HG02610 (cell line): Measurements from ENCODE around the gene DMC1.
"Not testable (repeated sequence)": the region's sequence is repeated elsewhere in the genome, so short reads cannot be mapped to it uniquely, and the experiment has no call there.

Experiments used
- ATAC-seq: cut with Tn5 transposase; IDR thresholded peaks from one replicate; pipeline ENCODE4 v1.9.1; 2021; ENCODE audit warnings: mild to moderate bottlenecking, moderate library complexity; ENCODE audit not compliant: unreplicated experiment

DMC1 gene, protein sequence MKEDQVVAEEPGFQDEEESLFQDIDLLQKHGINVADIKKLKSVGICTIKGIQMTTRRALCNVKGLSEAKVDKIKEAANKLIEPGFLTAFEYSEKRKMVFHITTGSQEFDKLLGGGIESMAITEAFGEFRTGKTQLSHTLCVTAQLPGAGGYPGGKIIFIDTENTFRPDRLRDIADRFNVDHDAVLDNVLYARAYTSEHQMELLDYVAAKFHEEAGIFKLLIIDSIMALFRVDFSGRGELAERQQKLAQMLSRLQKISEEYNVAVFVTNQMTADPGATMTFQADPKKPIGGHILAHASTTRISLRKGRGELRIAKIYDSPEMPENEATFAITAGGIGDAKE

DNA sequence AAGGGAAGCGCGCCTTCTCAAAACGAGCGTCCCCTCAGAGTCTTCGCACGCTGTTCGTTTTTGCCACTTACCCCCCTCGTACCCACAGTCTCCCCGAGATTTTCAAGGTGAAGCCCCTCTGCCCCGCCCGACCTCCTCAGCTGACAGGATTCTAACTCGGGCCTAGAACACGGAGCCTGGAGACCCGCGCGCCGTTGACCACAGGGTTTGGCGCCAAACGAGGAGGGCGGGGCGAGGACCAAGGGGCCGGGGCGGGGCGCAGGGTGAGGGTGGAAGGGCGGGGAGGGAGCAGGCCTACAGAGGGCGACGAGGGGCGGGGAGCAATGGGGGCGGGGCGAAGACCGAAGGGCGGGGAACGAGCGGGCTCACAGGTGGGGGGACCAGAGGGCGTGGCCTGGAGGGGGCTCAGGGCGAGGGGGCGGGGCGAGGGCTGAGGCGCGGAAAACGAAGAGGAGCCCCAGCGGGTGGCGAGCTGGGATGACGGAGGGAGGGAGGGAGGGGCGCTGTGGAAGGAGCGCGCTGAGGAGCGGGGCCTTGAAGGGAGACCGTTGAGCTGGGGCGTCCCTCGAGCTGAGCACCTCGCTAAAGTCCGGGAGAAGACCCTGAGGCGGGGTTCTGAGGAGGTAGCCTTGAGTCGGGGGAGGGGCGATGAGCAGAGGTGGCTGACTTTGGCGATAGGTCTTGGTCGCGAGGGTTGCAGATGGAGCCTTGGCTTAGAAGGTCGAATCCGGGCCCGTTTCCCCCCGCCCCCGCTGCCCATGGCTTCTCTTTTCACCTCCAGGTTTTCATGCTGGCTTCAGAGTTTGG lies at the start of gene DMC1:
TSS of gene DMC1 (minus strand) at position 212 of the 807 bp plus-strand sequence. CDS start 1,927 bp downstream, outside the sequence.
- peak; percentile 58 for ATAC-seq

DNA sequence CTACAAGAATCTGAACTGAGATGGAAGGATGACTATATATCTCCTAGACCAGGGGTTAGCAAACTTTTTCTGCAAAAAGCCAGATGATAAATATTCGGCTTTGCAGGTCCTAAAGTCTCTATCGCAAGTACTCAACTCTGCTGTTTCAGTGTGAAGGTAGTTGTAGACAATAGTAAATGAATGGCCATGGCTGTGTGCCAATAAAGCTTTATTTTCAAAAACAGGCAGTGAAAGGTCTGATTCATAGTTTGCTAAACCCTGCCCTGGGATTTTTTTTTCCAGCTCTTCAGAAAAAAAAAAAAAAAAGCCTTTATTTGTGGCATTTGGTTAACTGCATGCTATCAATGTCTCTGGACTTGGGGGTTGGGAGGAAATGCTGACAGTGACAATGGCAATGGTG lies 48.7 kb upstream of the DMC1 start:
- no peak for ATAC-seq

DNA sequence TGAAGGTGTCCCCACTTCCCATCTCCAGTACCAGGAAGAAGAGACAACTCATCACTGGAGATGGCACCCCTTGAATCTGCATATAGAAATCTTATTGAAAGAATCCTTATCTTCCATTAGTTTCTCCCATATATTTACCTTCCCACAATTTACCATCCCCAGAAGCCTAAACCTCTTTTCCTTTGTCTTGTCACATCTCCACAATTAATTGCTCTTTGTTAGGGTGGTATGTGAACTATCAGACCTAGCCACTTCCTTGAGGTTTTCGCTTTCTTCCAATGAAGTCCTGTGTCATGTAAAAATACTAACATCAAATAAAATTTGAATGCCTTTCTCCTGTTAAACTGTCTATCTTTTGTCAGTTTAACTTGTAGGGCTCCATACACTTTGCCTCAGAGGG lies 48.3 kb upstream of the DMC1 start:
- ATAC-seq: no peak

DNA sequence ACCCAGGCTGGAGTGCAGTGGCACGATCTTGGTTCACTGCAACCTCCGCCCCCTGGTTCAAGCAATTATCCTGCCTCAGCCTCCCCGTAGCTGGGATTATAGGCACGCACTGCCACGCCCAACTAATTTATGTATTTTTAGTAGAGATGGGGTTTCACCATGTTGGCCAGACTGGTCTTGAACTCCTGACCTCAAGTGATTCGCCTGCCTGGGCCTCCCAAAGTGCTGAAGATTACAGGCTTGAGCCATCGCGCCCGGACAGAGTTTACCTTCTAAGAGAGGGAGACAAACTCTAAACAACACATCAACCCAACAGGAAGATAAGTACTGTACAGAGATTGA lies 45.1 kb upstream of the DMC1 start:
- not testable (repeated sequence) for ATAC-seq

DNA sequence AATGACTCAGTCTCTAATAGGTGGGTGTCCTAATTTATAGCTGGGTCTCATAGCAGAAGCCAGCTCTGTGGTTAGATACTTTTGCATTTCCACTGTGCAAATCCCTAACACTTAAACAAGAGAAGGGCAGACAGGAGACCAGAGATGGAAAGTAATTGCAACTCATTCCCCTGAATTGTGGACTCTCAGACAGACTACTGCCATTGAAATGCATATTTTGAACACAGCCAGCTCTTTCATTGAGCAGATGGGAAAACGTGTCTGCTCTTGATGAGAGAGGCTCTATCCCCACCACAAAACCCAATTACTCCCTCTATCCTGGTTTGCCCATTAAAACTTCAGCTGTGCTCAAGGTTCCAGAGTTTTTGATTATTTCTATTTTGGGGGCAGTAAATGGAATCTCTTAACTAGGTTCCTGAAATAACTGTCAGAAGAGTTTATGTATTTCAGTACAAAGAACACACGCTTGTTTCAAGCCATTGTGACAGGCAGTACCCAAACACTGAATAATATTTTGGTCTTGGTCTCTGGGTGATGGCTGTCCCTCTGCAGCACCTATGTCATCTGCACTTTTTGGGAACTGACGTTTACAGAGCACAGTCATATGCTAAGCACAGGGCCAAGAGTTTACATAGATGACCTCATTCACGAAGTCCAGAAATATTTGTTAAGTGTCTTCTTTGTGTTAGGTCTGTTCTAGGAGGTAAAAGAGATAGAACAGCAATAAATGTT lies 44.5 kb upstream of the DMC1 start:
- ATAC-seq: no peak

DNA sequence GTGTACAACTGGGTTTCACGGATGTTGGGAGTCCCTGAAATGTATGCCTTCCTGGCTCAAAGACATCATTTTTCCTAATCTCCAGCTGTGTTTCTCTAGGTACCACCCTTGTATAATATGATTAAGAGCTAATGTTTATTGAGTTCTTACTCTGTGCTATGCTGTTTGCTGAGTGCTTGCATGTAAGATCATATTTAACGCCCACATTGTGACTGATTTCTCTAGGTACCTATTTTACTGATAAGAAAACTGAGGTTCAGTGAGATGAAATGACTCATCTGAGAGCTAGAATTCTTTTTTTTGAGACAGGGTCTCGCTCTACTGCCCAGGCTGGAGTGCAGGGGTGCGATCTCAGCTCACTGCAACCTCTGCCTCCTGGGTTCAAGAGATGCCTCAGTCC lies 43.6 kb upstream of the DMC1 start:
- ATAC-seq: no peak

DNA sequence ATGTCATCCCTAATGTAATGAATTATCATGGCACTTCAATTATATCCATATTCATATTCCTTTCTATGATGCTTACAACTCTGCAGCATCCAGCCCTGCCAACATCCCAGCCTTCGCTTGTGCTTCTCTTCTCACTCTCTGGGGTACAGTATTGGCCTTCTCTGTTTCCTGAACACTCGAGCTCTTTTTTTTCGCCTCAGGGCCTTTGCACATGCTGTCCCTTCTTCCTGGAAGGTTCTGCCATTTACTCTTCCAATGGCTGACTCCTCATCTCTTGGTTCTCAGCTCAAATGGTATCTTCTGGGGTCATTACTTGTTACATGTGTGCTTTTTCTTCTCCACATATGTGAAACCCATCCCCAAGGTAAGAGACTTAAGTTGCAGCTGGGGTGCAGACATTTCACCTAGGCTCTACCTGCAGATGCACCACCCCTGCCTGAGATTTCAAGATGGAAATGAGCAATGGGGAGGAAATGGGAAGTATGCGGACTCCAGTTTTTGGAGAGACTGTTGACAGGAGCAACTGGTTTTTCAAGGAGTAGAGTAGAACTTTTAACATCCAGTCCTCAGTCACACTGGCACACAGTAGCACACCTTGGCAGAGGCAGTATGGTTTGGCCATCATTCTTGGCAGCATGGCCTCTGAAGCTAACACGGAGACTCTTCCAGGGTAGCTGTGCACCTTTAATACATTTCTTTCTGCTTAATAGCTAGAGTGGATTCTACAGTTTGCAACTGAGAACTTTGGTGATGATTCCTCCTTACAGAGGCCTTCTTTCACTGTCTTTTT lies 42.4 kb upstream of the DMC1 start:
- no peak for ATAC-seq

DNA sequence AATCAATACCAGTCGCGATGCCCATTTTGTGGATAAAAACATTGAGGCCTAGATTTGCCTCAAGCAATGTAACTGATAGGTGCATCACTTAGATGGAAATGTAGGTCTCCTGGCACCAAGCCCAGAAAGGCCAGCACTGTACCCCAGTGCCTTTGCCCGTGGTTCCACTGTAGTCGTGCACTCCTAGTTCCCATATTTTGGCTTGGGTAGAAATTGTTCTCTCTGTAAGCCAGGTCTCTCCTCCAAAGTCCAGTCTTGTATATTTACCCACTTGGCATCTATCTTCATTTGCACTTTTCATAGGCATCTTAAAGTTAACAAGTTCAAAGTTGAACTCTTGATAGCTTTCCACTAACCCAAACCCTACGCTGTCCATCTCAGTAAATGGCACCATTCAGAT lies 41.6 kb upstream of the DMC1 start:
- no peak for ATAC-seq

DNA sequence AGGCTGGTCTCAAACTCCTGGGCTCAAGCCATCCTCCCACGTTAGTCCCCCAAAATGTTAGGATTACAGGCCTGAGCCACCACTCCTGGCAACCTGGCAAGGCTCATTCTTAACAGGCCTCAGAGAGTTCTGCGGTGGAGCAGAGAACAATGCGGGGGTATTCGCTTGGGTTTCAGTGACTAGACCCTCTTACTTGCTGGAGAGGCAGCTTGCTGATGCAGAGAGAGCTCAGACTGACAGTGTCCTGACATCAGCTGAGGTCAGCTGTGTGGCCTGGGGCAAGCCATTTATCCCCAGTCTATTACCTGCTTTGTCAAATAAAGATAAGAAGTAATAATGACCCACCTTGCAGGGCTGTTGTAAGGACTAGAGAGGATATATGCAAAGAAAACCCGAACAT lies 40.3 kb upstream of the DMC1 start:
- ATAC-seq: no peak

DNA sequence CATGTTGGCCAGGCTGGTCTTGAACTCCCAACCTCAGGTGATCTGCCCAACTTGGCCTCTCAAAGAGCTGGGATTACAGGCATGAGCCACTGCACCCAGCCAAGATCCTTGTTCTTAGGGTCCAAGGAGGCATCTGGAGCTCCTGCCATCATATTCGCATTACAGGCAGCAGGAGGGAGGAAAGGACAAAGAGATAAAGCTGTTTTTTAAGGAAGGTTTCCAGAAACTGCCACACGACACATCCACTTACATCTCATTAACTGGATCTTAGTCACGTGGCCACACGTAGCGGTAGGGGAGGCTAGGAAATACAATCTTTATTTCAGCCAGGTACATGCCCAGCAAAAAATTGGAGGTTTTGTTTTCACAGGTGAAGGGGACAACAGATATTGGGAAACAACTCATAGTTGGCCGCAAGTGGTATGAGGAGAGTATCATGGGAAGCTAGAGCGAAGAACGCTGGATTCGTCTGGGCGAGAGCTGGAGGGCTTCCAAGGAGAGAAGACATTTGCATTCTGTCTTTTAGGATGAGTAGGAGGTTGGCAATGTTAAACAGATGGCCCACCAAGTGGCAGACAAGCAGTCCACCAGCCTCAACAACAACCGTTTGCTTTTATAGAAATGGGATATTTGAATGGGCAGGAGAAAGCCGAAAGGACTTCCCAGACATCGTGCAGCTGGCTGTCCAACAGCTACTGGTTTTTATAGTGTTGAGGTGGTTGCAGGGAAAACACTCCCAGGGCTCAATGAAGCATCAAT lies 39.2 kb upstream of the DMC1 start:
- no peak for ATAC-seq

DNA sequence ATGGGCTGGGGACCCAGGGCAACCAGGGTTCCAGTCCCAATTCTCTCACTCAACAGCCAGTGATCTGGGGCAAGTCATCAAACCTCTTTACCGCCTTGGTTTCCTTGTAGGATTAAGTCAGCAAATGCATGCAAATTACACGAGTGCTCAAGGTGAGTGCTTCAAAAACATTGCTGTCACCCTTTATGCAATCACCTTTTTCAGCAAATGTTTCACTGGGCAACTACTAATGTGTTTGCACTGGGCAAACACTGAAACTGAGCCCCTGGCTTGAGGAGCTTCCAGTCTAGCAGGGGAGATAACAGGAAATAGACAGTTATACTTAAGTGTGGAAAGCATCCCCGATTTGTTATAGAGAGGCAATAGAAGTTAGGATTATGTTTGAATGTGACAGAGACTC lies 37.7 kb upstream of the DMC1 start:
- no peak for ATAC-seq

DNA sequence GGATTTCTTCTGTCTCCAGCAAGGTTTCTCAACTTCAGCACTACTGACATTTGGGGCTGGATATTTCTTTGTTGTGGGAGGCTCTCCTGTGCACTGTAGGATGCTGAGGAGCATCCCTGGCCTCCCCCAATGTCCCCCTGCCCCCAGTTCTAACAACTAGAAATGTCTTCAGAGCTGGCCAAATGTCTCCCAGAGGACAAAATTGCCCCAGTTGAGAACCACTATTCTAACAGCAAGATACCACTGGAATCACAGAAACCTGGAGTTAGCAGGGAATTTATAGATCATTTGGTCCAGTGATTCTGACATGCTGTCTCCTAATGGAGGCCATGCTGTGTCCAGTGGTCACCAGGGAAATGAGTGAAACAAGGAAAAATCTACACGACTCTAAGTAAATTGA lies 32.2 kb upstream of the DMC1 start:
- ATAC-seq: no peak

DNA sequence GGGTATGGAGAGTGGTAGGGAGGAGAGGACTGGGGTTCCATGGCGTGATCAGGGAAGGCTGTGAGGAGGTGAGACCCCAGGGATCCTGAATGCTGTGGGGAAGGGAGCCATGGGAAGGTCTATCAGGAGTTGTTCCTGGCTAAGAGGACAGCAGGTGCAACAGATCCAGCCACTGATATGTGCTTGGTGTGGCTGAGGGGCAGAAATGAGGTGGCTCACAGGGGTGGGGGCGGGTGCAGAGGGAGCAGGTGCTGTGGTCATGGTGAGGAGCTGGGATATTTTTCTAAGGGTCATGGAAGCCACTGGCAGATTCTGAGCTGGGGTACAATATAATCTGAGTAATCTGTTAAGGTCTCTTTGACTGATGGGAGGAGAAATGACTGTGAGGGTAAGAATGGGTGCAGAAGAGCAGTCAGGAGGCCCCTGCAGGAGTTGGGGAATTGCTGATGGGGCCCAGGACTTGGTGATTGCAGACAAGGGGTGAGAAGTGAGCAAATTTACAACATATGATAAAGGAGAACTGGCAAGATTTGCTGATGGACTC lies 31.3 kb upstream of the DMC1 start:
- ATAC-seq: no peak

DNA sequence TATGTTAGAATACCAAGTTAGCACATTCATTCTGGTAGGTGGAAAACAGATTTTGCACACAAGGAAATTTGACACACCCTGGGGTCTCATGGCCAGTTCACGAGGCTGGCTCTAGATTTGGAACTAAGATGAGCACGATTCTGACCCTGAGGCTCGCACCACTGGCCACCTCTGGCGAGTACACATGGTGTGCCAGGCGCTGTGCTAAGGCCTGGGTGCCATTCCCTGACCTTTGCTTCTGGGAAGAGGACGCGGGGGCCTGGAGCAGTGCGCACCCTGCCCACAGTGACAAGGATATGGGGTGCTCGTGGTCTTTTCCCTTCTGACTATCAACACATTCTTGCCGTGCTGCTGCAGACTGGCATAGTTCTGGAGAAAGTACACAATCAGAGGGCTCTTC lies 29.5 kb upstream of the DMC1 start:
- no peak for ATAC-seq

DNA sequence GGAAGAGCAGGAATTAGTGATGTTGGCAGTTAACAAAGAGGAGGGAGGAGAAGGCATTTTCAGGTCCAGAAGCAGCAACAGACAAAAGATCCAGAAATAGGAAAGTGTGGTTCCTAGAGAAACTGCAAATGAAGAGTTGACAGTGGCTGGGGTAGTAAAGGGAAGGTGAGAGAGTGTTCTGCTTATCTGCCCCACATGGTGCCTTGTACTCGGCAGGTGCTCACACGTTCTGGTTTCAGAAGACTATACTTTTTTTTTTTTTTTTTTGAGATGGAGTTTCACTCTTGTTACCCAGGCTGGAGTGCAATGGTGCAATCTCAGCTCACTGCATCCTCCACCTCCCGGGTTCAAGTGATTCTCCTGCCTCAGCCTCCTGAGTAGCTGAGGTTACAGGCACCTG lies 12.9 kb upstream of the DMC1 start:
- ATAC-seq: not testable (repeated sequence)

DNA sequence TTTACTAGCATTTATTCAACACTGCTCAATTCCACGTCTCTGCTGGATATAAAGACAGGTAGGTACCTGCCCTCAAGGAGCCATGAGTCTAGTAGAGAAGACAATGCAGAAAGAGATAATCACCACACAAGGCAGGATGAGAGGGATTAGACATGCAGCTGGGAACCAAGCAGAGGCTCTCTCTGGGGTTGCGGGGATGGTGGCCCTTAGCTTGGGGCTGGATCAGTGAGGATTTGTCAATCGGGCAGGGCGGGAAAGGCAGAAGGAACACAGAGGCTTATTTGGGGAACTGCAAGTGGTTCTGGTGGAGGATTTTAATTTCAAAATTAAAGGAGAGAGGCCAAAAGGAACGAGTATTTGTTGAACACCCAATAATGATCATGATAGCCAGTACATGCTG lies 8.5 kb upstream of the DMC1 start:
- ATAC-seq: no peak

DNA sequence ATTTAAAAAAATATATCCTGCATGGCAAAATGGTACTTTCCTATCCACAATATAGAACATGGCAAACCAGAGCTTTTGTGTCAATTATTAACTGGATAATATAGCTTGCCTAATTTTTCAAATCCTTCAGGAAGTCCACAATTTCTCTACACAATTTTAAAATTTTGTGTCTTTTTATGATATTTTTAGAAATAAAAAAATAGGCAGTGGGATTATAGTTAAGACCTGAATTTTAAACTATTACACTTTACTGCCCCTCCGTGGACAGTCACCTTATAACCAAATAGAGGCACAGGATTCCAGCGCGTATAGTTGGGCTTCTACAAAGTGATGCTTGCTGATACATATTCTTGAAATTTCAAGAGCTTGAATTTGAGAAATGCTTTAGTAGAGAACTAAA lies 2.1 kb upstream of the DMC1 start:
- ATAC-seq: no peak

DNA sequence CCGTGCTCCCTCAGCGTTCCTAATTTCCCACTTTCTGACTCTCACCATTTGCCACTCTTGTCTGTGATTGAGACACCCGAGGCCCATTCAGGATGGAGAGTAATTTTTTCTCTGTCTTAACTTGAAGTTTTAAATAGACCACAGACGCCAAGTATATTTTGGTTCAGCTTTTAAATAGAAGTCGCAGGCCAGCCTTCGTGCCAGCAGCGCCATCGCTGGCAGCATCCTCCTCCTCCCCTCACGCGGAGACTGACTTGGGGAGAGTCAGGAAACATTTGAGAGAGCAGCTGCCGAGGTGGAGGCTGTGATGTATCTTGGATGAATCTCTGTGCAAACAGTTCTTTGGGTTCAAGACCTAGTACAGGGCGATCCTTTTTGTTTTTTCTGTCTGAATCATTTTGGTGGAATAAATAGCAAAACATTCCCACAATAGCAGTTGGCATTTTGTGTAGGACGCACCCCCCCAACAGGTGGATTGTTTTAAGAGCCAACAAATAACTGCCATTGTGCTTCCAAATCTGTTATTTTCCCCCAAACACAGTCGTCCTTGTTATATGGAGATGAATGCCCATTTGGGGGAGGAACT lies 889 bp upstream of the DMC1 start:
- no peak for ATAC-seq

DNA sequence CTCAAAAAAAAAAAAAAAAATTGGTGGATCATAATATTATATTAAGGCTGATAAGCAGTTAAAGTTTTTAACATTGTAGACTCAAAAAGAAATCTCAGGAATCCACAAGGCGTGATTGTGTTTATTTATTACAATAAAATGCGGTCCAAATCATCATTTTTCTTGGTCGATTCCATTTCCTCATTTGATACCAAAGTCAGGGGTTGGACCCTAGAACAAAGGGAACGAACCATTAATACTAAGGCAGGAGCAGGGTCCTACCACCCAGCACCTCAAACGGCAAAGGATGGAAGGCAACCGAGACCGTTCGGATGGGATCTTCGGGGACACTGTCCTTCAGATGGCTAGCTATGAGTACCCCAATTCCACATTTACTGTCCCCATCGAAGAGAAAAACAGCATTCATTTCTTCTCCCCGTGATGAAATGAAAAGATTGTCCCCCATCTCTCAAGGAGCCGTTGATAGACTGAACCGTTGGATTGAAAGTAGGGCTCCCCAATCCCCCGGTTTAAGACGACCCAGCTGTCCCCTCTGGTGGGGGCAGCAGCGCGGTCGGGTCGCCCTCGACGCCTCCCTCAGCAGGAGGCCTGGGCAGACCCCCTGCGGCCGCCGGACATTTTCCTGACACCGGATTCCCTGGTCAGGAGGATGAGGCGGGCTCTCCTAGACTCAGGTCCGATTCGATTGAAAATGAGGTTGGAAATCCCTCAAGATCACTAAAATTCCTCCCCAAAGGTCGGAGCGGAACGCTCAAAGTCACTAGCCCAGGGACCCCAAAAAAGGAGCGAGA lies 607 bp downstream of the DMC1 start:
- no peak for ATAC-seq
